GM18502 (cell line): Measurements from ENCODE around the gene FAM200B.
A peak's percentile ranks its signal among the peaks of the same experiment; 100 is the strongest.
"Not testable (repeated sequence)": the region's sequence is repeated elsewhere in the genome, so short reads cannot be mapped to it uniquely, and the experiment has no call there.

ENCODE experiments used
- ATAC-seq: cut with Tn5 transposase; IDR thresholded peaks from one replicate; pipeline ENCODE4 v1.9.1; 2021; ENCODE audit warnings: mild to moderate bottlenecking; ENCODE audit not compliant: unreplicated experiment, poor library complexity

Gene FAM200B

GRCh38 chr4:15729910-15730533 is 48.4 kb downstream of the FAM200B start:
- ATAC-seq = peak; percentile 71

- not testable (repeated sequence) for ATAC-seq
These were observed 51.4 kb downstream of the FAM200B start for GRCh38 chr4:15733061-15733460.

DNA sequence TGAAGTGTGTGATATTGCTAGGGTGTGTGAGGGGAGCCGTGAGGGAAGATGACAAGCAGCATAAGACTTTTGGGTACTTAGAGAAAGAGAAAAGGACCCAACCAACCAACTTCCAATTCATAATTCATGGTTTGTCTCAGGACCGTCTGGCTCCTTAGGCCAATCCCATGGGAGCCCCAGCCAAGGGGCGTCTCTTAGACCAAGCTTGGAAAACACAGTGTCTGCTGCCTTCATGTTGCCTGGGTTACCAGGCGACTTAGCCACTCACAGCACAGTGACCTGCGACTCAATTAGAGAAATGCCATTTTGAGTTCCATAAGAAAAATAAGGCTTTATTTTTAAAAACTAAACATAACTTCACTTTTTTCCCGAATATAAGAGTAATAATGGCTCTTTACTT is 53.9 kb downstream of the FAM200B start:
- ATAC-seq = no peak

- ATAC-seq = no peak
These were observed 55.0 kb downstream of the FAM200B start for GRCh38 chr4:15736514-15737050.

GRCh38 chr4:15737255-15737654 is 55.6 kb downstream of the FAM200B start:
- no peak for ATAC-seq

GRCh38 chr4:15738877-15739276 is 57.2 kb downstream of the FAM200B start:
- ATAC-seq = no peak
